Pancreas (tissue), 10 donors: ENCODE data around the gene DDC. TPM values are rescaled to one million over a fixed set of nuclear protein-coding genes. Genes with fewer than 3 reads are reported as not detected.

Experiments
- ATAC-seq, 4 donors: fragments of 200-7000 bp; cut with Tn5 transposase; one replicate each; pipeline versions ENCODE4 v1.8.0 to v1.9.1; 2020; ENCODE audit warnings: mild to moderate bottlenecking in 4 of 4, moderate library complexity in 4 of 4
- DNase-seq, 6 donors: peaks; one replicate each; pipeline ENCODE4 v3.0.0-alpha.2; 2020
- FAIRE-seq: peaks from 2 replicates; lab custom pipeline; 2012; peaks lifted over from hg19 to GRCh38; lab: Jason Lieb, UNC
- H3K27ac ChIP-seq, 4 donors: fragments of 200-600 bp; sonication (generic); 1 replicate in 3 of 4; 2 replicates in 1 of 4; pipeline versions ENCODE4 v1.5.0 to v1.8.0; 2020
- H3K27me3 ChIP-seq, 4 donors: fragments of 200-600 bp; one replicate each; pipeline ENCODE4 v1.8.0; 2021
- H3K36me3 ChIP-seq, 3 donors: fragments of 200-600 bp; sonication (generic) in 1 of 3; one replicate each; pipeline versions ENCODE4 v1.5.0 to v1.8.0; 2020 to 2021
- H3K4me1 ChIP-seq, 3 donors: fragments of 200-600 bp; one replicate each; pipeline ENCODE4 v1.8.0; 2021
- H3K4me3 ChIP-seq, 4 donors: fragments of 200-600 bp; sonication (generic) in 2 of 4; one replicate each; pipeline versions ENCODE4 v1.5.0 to v1.8.0; 2020 to 2021
- H3K9me3 ChIP-seq, 4 donors: fragments of 200-600 bp; one replicate each; pipeline ENCODE4 v1.8.0; 2021
- CTCF ChIP-seq, 4 donors: fragments of 200-600 bp; sonication (generic) in 3 of 4; IDR thresholded peaks; one replicate each; pipeline versions ENCODE4 v1.5.0 to v1.8.0; 2021; ENCODE audit warnings: antibody characterized with exemption in 4 of 4
- WGBS, 2 donors: extraction: QIAGEN DNeasy Blood & Tissue Kit; methylation state at CpG; one replicate each; pipeline ENCODE4 v1.1.7; 2013; 5-methylcytosine and 5-hydroxymethylcytosine counted together
- intact Hi-C, 3 donors: fragments of 100-400 bp; cut with DNase I; formaldehyde crosslinking; loops; one replicate each; pipeline versions ENCODE4 v1.11.1 to v1.14.2; 2022
- polyA plus RNA-seq, 2 donors: library from polyadenylated mRNA; stranded (reverse); fragments of 200-250 nt; gene quantifications; one replicate each; pipeline ENCODE4 v1.2.3, GENCODE V29; 2013
- total RNA-seq, 6 donors: library from RNA; stranded (reverse); fragmentation: NEBNext Ultra II Directional in 4 of 6; extraction: Animal tissue kit (Norgen Biotek cat#: 25700) in 4 of 6; gene quantifications; one replicate each; pipeline versions ENCODE4 v1.2.1 to v1.2.4, GENCODE V29; 2021 to 2023
- donor health status: healthy with polysubstance abuse.
- donor health status: DM: no; HTN: no; CAD: no; lungs with moderate emphysema.
- donor health status: DM: no; HTN: no; CAD: no.
- donor health status: control.
- donor health status: control.
- donor health status: Bipolar disorder and iron deficiency.
- donor health status: DM: yes; HTN: yes; CAD: no.
- donor health status: DM: no; HTN: no; CAD: no.
- donor health status: DM: no; HTN: no; CAD: no.
- donor health status: DM: yes; HTN: yes; CAD: no.

The DDC gene
- total and polyA plus RNA-seq, 8 donors = 2.7 to 25.2 (median 12.0) TPM

DNA sequence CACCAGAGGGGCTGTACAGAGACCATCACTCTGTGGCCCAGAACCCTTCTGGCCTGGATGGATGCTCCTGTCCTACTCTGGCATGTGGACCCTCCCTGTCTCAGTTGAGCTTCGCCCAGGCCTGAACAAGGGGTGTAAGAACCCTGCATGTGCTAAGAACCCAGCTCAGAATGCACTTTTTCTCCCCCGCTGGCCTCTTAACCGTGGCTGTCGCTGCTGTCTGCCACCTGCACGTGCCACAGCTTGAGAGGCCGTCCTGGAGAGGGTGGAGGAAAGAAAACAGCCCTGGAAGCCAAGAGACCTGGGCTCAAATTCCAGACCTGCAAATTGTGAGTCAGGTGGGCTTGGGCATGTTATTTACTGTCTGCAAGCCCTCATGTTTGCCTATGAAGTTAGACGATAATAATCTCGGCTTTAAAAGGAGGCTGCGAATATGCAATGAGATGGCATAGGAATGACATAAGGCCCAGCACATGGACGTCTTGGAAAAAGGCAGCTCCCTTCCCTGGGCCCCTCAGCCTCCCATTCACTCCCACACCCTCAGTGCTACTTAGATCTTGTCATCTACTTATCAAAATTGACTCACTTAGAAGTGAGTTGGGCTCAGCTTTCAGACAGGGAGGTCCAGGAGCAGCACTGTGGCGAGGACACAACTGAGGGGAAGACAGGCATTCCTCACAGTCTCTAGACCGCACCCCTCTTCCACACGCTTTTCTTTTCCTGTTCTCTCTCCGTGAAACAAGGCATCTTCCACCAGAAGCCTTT is 146.5 kb downstream of the DDC start:
- WGBS, 2 donors = 58 to 64% methylated on average over 14 of the region's 14 CpGs
- no peaks in the 10 kb centered on the region for H3K36me3 ChIP-seq
- no peaks in the 10 kb centered on the region for H3K27me3 ChIP-seq
- intact Hi-C loops = loop anchor here in 1 of 3 donors (5.0 kb wide), 1 partner anchor 211 kb away; no protein-coding TSS in a partner anchor
- DNase-seq (no peak), ATAC-seq (no peak), FAIRE-seq (no peak)
- no peaks in the 10 kb centered on the region for H3K4me1 ChIP-seq
- no peak overlapping the region for H3K27ac ChIP-seq
- TF ChIP-seq CTCF (IDR thresholded peaks at IDR 0.05) = no peak
- no peaks in the 10 kb centered on the region for H3K9me3 ChIP-seq
- no peak overlapping the region for H3K4me3 ChIP-seq

GRCh38 chr7:50418086-50418515 is 147.1 kb downstream of the DDC start:
- Histone ChIP-seq H3K9me3 (no peaks in the 10 kb centered on the region), H3K4me1 (no peaks in the 10 kb centered on the region), H3K36me3 (no peaks in the 10 kb centered on the region), H3K27me3 (no peaks in the 10 kb centered on the region), H3K4me3 (no peak overlapping the region), H3K27ac (no peak overlapping the region)
- ATAC-seq (peak; percentile 86 to 98 (median 95)), FAIRE-seq (no peak), DNase-seq (peak in 5 of 6 donors; percentile 50 to 73 (median 55))
- TF ChIP-seq CTCF (IDR thresholded peaks at IDR 0.05) = peak; percentile 52 to 81 (median 72)
- intact Hi-C loops = loop anchor here in 1 of 3 donors (5.0 kb wide), 1 partner anchor 211 kb away; no protein-coding TSS in a partner anchor
- WGBS, 2 donors = 8 to 9% methylated on average over 4 of the region's 4 CpGs

- ATAC-seq = peak in 2 of 4 donors; percentile 54 to 59
- no peak for FAIRE-seq
- WGBS, 2 donors = 58 to 66% methylated on average over 7 of the region's 7 CpGs
Observed at GRCh38 chr7:50416527-50417182, 148.6 kb downstream of the DDC start.

DNA sequence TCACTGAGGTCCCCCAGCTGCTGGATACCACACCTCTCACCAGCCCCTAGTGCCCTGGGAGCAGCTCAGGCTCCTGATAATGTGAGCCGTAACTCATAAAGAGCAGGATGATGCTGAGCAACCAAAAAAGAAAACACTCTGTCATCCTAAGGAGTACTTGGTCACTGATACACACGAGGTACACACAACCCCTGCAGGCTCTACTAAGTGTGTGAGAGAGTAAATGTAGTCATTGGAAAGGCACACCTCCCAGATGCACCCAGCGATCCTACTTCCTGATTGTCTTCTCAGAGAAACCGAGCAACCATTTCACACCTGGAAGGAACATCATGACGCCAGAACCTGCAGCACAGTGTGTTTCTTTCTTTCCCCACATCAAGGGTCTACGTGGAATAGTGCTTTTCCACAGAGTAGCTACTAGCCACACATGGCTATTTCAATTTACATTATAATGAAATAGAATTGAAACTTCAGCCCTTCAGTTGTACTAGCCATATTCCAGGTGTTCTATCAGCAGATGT is 149.3 kb downstream of the DDC start:
- no peaks in the 10 kb centered on the region for H3K36me3 ChIP-seq
- H3K9me3 ChIP-seq = no peaks in the 10 kb centered on the region
- no peak for TF ChIP-seq CTCF (IDR thresholded peaks at IDR 0.05)
- ATAC-seq = no peak
- no peaks in the 10 kb centered on the region for H3K4me1 ChIP-seq
- 64 to 71% methylated on average over 6 of the region's 6 CpGs for WGBS, 2 donors
- no peak overlapping the region for H3K4me3 ChIP-seq
- DNase-seq = no peak
- FAIRE-seq = no peak
- intact Hi-C loops = loop anchor here in 1 of 3 donors (5.0 kb wide), 1 partner anchor 209 kb away; no protein-coding TSS in a partner anchor
- H3K27ac ChIP-seq = no peak overlapping the region
- H3K27me3 ChIP-seq = no peaks in the 10 kb centered on the region

More at GRCh38 chr7:50416527-50417182, 148.6 kb downstream of the DDC start:
- intact Hi-C loops = loop anchor here in 1 of 3 donors (5.0 kb wide), 1 partner anchor 209 kb away; no protein-coding TSS in a partner anchor
- DNase-seq = no peak
- no peak for TF ChIP-seq CTCF (IDR thresholded peaks at IDR 0.05)
- no peaks in the 10 kb centered on the region for H3K9me3 ChIP-seq
- no peaks in the 10 kb centered on the region for H3K4me1 ChIP-seq
- H3K27me3 ChIP-seq = no peaks in the 10 kb centered on the region
- no peaks in the 10 kb centered on the region for H3K36me3 ChIP-seq
- H3K4me3 ChIP-seq = no peak overlapping the region
- no peak overlapping the region for H3K27ac ChIP-seq
